ENCODE results near the gene PRKCQ.

DNA sequence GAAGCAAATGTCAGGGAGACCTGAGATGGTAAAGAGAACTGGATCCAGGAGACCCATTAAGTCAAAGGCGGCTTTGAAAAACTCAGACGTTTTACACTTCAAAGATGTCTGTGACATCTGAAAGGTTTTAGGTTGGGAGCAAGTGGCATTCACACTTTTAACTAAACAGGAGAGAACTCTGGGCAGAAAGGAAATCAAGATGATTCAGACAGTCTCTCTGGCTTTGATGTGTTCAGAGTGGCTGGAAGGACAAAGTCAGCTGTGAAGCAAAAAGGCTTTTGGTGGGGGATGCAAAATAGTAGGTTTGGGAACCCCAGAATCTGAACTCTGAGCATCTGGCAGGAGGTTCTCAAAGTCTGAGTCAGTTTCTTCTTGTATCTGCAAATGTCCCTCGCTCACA lies 66.6 kb downstream of the PRKCQ start:
- no peak for TF ChIP-seq NFATC3 (CRISPR knock-in tag; IDR thresholded peaks at IDR 0.05)
- no peak for TF ChIP-seq HDAC2 (CRISPR knock-in tag; IDR thresholded peaks at IDR 0.05)
- TF ChIP-seq ATF7 (IDR thresholded peaks at IDR 0.05): no peak
- no peak for TF ChIP-seq ATF7 (CRISPR knock-in tag; IDR thresholded peaks at IDR 0.05)

All from HepG2 (cell line).